ENCODE data around the gene CDKL5. TPM values are rescaled to one million over a fixed set of nuclear protein-coding genes. Genes with fewer than 3 reads are reported as not detected.
"Not testable (repeated sequence)": the region's sequence is repeated elsewhere in the genome, so short reads cannot be mapped to it uniquely, and the experiment has no call there.

Gene CDKL5
- 1.0 and 1.6 TPM in 2 replicates for polyA plus RNA-seq (2014; cell fraction: cytosol; rRNA removed)
- 2.0 and 3.9 TPM in 2 replicates for polyA plus RNA-seq (2014; cell fraction: nucleus; rRNA removed)

DNA sequence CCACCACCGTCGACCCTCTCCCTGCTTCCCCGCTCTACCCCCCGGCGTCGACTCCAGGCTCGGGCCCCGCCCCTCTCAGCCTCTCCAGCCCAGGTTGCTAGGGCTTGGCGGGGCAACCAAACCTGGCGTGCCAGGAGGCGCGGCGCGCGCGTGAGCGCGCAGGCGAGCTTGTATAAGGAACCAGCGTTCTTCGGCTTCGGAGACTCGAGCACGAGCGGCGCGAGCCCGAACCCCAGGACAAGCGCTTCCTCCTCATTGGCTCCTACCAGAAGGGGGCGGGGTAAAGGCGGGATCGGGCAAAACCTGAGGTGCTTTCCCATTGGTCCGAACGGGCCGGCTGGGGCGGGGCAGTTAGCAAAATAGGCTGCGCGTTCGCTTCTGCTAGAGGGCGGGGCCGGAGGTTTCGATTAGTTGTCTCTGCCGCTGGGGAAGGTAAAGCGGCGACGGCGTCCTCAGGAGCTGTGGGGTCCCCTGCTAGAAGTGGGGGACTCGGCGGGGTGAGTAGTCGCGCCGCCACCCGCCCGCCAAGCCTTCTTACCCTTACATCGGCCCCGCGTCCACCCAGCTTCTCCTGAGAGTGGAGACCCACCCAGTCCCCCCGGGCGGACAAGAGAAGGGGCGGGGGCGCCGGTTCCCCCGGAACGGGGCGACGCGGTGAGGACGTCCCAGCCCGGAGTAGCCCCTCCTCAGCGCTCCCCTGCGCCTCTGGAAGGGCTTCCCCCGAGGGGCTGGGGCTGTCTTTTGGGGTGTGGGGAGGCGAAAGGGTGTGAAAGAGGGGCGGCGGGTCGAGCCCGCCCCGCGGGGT is at the start of gene CDKL5:
CDKL5 (plus strand) TSS at position 410 of the 805 bp plus-strand sequence. CDS start 81,489 bp downstream, outside the sequence.
- DNase-seq (ENCODE audit: low spot score), result peak; percentile 95

DNA sequence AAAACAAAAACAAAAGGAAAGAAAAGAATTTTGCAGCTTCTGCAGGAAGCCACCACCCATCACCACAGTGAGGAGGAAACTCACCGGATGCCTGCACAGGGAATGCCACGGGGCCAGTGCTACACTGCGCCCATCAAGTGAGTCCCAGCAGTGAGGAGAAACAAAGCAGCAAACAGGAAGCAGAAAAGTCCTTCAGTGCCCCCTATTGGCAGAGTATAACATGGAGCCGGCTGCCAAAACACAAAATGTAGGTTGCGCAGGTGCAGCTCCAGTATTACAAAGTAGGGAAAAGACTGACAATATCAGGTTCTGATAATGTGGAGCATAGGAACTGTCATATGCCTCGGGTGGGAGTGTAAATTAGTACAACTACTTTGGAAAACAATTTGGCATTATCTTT is 47.6 kb upstream of the CDKL5 start:
- DNase-seq (ENCODE audit: low spot score), result peak; percentile 28

DNA sequence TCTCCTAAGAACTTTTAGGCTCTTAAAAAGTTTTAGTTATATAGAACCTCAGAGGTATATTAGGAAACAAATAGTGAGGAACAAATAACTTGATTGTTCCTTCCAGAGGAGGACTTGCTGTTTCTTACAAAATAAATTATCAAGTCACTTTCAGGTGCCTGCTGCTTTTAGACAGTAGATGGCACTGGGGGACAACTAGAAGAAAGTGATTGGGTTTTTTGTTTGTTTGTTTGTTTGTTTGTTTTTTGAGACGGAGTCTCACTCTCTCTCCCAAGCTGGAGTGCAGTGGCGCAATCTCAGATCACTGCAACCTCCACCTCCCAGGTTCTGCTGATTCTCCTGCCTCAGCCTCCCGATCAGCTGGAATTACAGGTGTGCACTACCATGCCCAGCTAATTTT is 35.4 kb upstream of the CDKL5 start:
- no peak for DNase-seq (ENCODE audit: low spot score)

DNA sequence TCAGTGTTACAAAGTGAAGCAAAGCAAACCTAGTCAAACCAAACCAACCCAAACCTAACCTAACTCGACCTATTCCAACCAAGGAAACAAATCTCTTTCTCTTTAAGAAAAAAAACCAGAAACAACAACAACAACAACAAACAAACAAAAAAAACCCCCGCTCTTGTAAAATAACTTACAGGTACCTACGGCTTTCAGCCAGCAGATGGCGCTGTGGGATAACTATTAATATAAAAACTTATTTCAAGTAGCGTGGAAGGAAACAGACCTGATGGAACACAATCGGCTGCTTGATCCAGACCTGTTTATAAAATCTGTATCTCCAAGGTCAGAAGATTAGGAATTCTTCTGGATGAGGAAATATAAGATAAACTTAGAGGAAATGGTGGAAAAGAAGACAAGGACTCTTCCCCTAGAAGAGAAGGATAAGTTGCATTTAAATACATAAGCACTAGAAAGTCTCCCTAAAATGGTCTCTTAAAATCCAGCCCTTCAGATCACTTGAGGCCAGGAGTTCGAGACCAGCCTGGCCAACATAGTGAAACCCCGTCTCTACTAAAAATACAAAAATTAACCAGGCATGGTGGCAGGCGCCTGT is 34.4 kb upstream of the CDKL5 start:
- DNase-seq (ENCODE audit: low spot score), result peak; percentile 51

DNA sequence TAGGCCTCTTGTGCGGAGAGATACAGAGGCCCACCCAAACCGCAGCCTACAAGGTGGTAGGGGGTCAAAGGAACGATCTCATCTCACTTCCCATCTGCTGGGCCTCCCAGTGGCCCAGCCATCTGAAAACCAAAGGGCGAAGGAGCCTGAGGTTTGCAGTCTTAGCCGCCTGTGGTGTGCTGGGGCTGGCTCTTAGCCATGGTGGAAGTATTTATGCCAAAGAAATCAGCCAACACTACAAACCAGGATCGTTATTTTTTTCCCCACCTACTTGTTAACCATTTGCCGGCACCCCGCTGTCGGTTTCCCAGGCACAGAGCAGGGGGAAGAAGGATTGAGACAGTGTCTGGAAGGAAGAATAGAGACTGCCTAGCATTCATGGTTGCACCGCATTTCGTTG is 30.9 kb upstream of the CDKL5 start:
- no peak for DNase-seq (ENCODE audit: low spot score)

DNA sequence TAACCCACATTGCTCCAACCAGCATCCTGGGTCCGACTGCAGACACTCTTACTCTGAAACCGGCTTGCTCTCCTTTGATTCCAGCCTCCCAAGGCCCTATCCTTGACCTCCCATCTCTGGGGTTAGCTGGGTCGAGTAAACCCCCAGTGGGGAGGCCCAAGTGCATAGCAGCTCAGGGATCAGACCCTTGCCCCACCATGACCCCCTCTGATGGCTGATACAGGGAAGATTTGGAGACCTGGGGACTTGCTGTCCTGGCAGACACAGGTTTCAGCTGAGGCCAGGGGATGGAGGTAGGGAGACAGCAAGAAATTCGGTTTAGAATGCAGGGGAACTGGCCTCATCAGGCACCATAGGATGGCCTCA is 23.6 kb upstream of the CDKL5 start:
- DNase-seq (ENCODE audit: low spot score), result no peak

DNA sequence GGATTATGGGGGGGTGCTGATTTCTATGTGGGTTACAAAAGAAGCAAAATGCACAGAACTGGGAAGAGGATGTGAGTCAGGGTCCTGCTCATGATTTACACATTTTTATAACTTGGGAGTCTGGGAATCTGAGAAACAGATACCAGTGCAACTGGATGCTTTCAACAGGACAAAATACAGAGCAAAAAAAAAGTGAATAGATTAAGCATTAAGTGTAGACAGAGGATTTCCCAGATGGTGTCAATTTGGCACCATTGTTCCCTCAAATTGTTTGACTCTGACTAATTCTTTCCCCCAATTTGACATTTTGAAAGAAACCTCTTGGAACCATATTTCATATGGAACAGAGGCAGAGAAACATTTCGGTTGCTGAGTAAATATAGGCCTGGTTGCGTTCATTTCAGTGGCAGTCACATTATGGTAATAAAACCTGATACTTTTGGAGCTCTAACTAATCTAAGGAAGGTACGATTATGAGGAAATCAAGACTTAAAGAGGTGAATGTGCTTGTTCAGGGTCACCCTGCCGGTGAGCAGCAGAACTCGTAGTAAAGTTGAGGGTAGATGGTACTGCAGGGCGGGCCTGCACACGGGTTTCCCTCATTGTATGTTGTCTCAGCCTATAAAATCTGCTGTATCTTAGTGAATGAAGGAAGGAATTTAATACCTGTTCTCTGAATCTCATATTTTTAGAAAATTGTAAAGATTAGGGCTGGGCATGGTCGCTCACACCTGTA is 18.7 kb upstream of the CDKL5 start:
- DNase-seq (ENCODE audit: low spot score), result no peak

DNA sequence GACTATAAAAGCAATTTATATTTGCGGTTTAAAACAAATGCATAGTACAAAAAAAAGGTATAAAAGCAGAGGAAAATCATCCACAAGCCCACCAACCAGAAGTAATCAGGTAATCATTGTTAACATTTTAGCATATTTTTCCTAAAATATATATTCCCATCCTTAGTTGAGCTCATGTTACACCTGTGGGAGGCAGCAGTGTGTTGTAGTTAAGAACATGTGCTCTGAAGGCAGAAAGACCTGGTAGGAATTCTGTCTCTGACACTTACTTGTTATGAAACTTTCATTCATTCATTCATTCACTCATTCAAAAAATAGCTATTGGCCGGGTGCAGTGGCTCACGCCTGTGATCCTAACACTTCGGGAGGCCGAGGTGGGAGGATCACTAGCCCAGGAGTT is 15.4 kb upstream of the CDKL5 start:
- no peak for DNase-seq (ENCODE audit: low spot score)

DNA sequence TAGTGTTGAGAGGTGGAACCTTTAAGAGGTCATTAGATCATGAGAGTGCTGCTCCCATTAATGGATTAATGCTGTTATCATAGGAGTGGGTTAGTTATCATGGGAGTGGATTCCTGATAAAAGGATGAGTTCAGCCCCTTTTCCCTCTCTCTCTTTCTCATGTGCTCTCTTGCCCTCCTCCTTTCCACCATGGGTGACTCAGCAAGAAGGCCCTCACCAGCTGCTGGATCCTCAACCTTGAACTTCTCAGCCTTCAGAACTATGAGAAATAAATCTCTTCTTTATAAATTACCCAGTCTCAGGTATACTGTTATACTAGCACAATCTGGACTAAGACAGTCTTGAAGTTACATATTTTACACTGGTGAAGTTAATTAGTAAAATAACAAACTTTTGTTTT is 10.0 kb upstream of the CDKL5 start:
- DNase-seq (ENCODE audit: low spot score), result no peak

DNA sequence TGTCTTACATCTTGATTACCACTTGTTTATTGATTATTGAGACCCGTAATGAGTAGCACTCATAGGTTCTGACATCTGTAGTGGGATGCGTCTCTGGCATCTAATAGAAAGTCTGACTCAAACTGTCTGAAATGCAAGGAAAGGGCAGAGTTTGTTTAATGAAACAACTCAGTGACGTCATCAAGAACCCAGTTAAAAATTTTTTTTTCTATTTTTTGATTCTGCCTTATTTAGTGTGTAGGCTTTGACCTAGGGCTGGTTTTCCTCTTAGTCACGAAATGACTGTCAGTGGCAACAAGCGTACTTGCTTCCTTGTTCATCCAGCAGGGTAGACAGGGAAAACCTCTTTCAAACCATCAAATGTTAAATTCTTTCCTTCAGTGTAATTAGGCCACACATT is 3.1 kb upstream of the CDKL5 start:
- no peak for DNase-seq (ENCODE audit: low spot score)

DNA sequence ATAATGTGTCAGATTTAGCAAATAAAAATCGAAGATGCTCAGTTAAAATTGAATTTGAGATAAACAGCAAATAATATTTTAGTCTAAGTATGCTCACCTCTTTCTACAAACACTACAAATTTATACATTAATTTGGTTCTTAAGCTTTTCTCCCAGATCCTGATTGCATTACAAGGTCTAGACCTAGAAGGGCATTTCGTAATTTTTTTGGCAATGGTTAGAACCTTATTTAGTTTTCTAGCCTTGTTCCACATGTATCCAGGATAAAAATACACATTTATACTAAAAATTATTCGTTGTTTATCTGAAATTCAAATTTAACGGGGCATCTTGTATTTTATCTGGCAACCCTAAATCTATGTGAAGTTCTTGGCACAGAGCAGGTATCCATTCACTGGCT is 2.5 kb upstream of the CDKL5 start:
- no peak for DNase-seq (ENCODE audit: low spot score)

DNA sequence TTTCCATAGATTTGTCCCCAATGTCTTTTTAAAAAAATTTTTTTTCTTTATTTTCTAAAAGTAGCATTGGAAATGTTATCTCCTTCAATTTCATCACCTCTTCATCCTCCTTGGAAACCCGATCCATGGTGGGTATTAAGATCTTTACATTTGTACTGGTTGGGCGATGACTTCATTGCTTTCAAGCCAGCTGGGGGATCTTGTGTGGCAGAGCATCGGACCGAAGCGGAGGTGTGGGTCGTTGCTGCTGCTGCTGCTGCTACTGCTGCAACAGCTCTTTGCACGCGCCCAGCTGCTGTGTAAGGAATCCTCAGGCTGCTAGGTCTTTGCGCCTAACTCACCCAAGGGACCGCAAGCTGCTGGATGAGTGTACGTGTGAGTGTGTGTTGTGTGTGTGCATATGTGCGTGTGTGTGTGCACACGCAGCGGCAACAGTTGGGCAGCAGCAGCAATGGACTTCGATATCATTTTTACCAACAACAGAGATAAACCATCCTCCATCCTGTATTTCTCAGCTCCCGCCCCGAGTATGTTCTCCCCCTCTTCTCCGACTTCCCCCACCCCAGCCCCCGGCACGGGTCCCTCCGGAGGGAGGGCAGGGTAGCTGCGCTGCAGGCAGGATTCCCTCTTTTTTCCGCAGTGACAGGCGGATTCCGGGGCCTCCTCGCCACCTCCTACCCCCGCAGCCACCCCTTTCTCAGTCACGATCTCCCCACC is 768 bp upstream of the CDKL5 start:
- peak; percentile 65 for DNase-seq (ENCODE audit: low spot score)

DNA sequence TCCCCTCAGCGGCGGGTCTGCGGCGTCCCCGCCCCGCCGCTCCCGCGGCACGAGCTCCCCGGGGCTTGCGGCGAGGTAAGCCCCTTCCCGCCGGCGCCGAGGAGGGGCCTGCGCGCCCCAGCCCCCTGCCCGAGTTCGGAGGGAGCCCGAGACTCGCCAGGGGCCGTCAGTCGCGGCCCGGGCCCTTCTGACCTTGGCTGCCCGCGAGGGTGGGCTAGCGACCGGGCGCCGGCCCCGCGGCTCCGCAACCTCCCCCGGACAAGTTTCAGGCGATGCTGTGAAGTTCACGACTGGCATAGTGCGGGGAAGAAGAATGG is 554 bp downstream of the CDKL5 start:
- DNase-seq (ENCODE audit: low spot score), result peak; percentile 10

DNA sequence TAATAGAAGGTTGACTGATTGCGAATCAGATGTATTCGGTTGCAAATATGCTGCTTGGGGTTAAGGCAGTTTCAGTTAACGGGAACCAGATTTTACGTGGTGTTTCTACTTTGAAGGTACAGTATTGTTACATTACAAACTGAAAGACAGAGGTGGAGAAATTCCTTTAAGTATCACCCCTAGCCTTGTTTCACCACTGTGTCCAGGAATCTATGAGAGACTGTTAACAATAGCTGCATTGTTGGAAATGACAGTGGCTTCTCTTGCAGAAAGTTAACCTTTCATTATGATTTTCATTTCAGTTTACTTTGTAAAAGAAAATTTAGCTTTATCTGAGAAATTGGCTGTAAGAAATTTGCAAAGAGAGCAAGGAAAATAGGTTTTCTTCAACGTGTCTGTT is 2.6 kb downstream of the CDKL5 start:
- DNase-seq (ENCODE audit: low spot score), result no peak

DNA sequence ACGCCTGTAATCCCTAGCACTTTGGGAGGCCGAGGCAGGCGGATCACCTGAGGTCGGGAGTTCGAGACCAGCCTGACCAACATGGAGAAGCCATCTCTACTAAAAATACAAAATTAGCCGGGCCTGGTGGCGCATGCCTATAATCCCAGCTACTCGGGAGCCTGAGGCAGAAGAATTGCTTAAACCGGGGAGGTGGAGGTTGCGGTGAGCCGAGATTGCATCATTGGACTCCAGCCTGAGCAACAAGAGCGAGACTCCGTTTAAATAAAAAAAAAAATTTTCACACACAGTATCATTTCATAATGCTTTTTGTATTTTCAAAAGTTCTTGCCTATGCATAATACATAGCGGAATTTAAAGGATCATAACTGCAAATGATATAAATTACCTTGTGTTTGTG is 7.9 kb downstream of the CDKL5 start:
- not testable (repeated sequence) for DNase-seq (ENCODE audit: low spot score)

DNA sequence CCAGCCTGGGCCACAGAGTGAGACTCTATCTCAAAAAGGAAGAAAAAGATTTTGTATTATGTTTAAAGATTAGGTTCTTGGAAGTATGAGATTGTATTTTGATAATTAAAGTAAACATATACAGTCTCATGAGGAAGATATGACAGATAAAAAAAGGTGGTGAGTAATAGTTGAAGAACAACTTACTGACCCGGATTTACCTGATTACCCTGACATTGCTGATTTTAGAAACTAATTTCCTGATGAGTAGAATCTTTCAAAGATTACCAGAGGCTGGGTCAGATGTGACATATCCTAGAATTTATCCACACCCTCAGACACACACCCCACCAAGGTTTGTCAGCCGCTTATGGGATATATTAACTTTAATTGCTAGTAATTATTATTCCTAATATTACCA is 9.5 kb downstream of the CDKL5 start:
- no peak for DNase-seq (ENCODE audit: low spot score)

DNA sequence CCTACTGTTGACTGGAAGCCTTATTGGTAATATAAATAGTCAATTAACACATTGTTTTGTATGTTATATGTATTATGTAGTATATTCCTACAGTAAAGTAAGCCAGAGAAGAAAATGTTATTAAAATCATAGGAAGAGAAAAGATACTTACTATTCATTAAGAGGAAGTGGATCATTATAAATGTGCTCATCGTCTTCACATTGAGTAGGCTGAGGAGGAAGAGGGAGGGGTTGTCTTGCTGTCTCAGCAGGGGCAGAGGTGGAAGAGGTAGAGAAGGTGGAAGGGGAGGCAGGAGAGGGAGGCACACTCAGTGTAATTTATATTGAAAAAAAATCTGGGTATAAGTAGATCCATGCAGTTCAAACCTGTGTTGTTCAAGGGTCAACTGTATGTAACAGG is 10.6 kb downstream of the CDKL5 start:
- DNase-seq (ENCODE audit: low spot score), result no peak

DNA sequence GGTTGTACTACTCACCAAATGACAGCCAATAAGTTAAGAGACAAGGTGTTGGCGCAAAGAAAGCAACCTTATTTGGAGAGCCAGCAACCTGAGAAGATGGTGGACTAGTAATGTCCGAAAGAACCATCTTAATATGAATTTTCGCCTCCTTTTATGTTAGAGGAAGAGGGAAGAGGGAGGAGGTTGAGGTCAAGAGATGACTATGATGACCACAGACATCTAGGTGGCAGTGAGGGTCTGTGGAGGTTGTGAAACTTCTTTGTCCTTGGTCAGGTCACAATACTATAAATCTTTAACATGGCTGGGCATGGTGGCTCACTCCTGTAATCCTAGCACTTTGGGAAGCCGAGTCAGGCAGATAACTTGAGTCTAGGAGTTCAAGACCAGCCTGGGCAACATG is 15.4 kb downstream of the CDKL5 start:
- DNase-seq (ENCODE audit: low spot score), result no peak

DNA sequence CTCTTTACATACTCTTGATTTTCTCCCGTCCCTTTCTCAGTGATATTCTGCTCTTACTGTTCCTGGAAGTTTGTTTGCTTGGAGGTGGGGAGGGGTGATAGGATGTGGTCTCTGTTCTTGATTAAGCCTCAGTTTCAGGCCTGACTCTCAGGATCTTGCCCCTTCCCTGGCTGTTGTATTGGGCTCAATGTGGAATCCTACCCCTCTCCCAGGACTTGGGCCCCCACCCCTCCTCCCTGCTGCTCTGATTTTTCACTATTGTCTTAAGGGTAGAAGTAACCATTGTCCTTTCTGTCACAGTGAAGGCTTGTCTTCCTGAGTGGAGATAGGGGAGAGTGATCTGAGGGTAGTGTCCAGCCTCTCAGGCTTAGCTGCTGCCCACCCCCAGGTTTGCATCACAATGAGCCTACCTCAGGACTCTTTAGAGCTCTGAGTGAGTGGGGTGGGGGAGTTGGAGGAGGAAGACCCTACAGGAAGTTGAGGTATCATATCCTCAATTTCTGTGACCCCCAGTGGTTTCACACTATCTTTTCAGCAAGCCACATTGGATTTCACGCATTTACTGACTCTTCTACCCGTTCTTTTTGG is 16.5 kb downstream of the CDKL5 start:
- no peak for DNase-seq (ENCODE audit: low spot score)

DNA sequence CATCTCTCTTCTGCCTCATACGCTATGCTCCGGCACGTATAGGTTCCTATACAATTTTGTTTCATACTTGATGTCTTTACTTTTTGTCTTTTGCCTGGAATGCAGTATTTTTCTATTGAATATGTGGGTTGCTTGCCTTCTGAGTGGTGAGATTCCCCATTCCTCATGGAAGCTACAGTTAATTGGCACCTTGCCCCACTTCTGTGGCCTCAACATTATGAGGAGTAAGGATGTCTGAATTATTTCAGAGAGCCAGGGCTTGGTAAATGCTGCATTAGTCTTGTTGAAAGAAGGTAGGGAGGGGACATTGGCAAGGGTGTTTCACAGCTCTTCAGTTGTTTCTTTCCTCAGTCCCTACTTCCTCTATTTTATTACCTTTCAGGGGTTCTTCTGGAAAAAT is 23.0 kb downstream of the CDKL5 start:
- no peak for DNase-seq (ENCODE audit: low spot score)

DNA sequence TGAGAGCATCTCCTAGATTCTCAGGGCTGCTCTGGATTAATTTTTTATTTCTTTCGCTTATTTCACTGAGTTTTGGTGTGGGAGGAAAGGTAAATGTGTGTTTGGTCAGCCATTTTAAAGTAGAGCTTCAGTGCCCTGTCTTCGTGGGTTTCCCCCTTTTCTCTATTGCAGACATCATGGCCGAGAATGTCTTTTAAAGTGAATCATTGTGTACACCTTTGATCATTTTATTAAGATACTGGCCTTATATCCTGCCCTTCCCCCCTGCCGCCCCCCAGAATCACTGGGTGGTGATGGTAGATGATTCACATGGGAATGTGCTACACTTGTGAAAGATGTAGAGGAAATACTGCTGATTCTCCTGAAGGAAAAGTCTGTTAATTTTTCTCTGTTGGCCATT is 23.8 kb downstream of the CDKL5 start:
- DNase-seq (ENCODE audit: low spot score), result no peak

DNA sequence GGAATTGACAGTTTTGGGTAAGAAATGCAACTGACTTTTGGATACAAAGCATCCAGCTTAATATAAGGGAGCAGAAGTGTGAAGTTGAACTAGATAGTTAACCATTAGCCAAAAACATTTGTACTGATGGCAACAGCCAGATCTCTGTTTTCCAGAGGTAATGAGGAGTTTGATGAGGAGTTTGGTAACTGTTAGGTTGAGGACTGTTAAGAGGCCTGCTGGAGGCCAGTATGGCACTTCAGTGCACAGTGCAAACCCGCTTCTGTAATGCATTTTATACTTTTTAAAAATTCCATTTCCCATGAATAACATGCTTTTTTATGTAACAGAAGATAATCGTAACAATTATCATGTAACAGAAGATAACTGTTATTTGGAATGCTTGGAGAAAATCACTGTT is 30.0 kb downstream of the CDKL5 start:
- no peak for DNase-seq (ENCODE audit: low spot score)

Measured in SK-N-DZ (cell line).